A549 treated with Hydrocortisone at 1 μM for 4 hours (cell line): Measurements from ENCODE around the gene HOXA11. TPM values are rescaled to one million over a fixed set of nuclear protein-coding genes. Genes with fewer than 3 reads are reported as not detected.

Experiments
- total RNA-seq: library from RNA; stranded (reverse); fragments of 200-300 nt; extraction: Qiagen RNA extraction; gene quantifications from 5 replicates; pipeline ENCODE4 v1.2.3, GENCODE V29; 2022

The HOXA11 gene
- total RNA-seq: 0.58 to 0.68 TPM (median 0.63 TPM) in 5 replicates

GRCh38 chr7:27185013-27185853, at the start of gene HOXA11:
Gene HOXA11, minus strand, starts transcription at chr7:27185232. Its CDS starts 88 bp downstream, at chr7:27185144.

DNA sequence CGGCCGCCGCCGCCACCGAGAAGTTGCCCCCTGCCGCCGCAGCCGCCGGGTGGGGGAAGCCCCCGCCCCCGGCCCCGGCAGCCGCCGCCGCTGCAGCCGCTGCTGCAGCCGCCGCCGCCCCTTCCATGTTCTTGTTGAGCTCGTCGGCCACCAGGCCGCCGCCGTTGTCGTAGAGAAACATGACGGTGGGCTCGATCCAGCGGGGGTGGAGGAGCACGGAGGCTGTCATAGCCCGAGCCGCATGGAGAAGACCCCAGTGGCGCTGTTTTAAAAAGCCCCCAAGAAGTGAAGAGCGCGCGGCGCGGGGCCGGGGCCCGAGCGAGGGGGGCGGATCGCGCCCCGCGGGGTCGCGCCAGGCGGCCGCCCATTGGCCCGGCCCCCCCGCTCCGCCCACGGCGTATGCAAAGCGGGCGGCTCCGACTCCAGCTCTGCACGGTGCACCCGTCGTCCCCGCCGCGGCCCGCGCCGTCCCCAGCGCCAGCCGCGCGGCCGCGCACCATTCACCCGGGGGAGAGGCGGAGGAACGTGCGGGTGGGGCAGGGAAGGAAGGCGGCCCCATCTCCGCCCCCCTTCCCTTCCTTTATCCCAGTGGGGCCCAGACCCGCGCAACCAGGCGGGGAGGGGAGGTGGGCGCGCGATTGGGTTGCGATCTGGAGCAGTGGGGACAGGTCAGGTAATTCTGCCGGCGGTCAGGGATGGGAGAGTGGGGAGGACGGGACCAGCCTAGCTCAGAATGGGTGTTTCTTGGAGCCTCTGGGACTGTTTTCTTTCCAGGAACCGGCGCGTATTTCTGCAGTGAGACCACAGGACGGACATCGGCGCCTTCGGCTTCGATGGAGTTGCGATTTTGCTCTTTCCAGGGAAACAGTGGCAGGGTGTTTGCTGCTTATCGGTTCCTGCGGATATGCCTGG, 15.1 kb upstream of the HOXA11 start, which contains the start of gene HOXA13:
TSS of gene HOXA13 (minus strand) at position 243 of the 912 bp plus-strand sequence. CDS start at position 229, 14 bp downstream.

DNA sequence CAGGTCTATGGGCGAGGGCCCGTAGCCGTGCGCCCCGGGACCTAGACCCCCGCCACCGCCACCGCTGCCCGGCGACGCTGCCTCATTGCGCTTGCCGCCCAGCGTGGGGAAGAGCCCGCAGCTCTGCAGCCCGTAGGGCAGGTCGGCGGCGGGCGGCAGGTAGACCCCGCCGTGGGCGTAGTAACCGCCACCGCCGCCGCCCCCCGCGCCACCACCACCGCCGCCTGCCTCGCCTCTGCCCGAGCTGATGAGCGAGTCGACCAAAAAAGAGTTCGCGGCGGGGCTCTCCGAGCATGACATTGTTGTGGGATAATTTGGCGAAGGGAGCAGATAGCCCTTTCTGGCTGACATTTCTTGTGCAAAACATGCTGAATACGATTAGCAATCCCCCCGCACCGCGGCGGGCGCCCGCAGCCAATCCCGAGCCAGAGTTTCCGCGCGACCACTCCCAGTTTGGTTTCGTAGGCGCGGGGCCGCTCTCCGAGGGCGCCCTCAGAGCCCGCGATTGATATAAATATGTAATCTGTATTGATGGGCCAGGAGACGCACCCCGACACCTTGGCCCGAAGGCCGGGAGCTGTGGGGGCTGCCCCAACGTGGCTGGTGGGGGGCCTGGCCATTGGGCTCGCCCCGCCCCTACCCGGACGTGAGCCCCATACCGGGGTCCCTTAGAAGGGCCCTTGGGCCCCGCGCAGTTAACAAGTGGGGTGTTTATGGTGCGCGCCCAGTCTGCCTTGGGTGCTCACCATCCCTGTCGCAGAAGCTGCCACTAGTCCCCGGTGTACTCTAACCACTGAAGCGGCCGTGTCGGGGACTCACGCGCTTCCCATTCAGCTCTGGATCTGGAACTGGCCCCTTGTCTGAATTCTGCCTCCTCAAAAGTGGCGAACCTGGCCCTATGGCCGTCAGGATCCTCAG, 10.8 kb downstream of the HOXA11 start, which contains the start of gene HOXA10:
TSS of gene HOXA10 (minus strand) at position 365 of the 918 bp plus-strand sequence. CDS start at position 351, 14 bp downstream.

GRCh38 chr7:27165089-27165995, 19.7 kb downstream of the HOXA11 start, which contains the start of gene HOXA9:
Gene HOXA9, minus strand, starts transcription at chr7:27165537. Its CDS starts 80 bp downstream, at chr7:27165457.

DNA sequence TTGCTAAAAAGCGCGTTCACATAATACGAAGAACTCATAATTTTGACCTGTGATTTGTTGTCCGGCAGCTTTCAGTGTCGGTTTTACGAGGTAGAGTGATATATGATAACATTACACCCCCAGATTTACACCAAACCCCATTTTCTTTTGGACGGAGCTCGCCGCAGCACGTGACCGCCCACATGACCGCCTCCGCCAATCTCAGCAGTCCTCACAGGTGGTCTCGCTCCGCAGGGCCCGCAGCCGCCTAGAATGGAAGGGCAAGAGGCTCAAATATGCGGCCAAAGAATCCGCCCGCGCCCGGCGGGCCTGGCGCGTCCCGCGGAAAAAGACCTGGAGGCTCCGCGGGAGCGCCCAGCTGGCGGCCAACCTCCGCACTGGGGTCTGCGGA, 28.5 kb downstream of the HOXA11 start, which contains the start of gene HOXA7:
TSS of gene HOXA7 (minus strand) at position 168 of the 391 bp plus-strand sequence. CDS start at position 38, 130 bp downstream.

GRCh38 chr7:27151931-27152815, 32.9 kb downstream of the HOXA11 start, which contains the start of gene HOXA3:
Gene HOXA3, minus strand, starts transcription at chr7:27152583. Its CDS starts 41,943 bp downstream, at chr7:27110640.

GRCh38 chr7:27147199-27148030, 37.6 kb downstream of the HOXA11 start, which contains the start of gene HOXA6:
Gene HOXA6, minus strand, starts transcription at chr7:27147774. Its CDS starts 25 bp downstream, at chr7:27147749.

GRCh38 chr7:27143023-27143949, 41.7 kb downstream of the HOXA11 start, which contains the start of gene HOXA5:
Gene HOXA5, minus strand, starts transcription at chr7:27143681. Its CDS starts 74 bp downstream, at chr7:27143607.

Other genes with a start within 250 kb of the HOXA11 start
- 2.4 to 3.6 TPM (median 3.3 TPM) in 5 replicates for gene HOXA1, start 89.2 kb downstream of the HOXA11 start, total RNA-seq
- gene HOXA2, start 82.5 kb downstream of the HOXA11 start, total RNA-seq: 0.53 to 0.81 TPM (median 0.69 TPM) in 5 replicates
- gene HOXA4, start 54.5 kb downstream of the HOXA11 start, total RNA-seq: 1.4 to 2.3 TPM (median 1.7 TPM) in 5 replicates
- gene HOXA5, start 41.6 kb downstream of the HOXA11 start, total RNA-seq: 4.1 to 5.9 TPM (median 4.2 TPM) in 5 replicates
- 1.1 to 1.6 TPM (median 1.3 TPM) in 5 replicates for gene HOXA6, start 37.5 kb downstream of the HOXA11 start, total RNA-seq
- 3.7 to 6.1 TPM (median 5.6 TPM) in 5 replicates for gene HOXA3, start 32.6 kb downstream of the HOXA11 start, total RNA-seq
- gene HOXA7, start 28.6 kb downstream of the HOXA11 start, total RNA-seq: 4.2 to 5.2 TPM (median 4.8 TPM) in 5 replicates
- 0.32 to 0.67 TPM (median 0.54 TPM) in 5 replicates for gene HOXA9, start 19.7 kb downstream of the HOXA11 start, total RNA-seq
- 5.4 to 7.8 TPM (median 6.3 TPM) in 5 replicates for gene HOXA10, start 10.9 kb downstream of the HOXA11 start, total RNA-seq
- gene HOXA13, start 14.9 kb upstream of the HOXA11 start, total RNA-seq: 2.0 to 2.7 TPM (median 2.2 TPM) in 5 replicates
- gene EVX1, start 57.6 kb upstream of the HOXA11 start, total RNA-seq: 0.07 to 0.22 TPM (median 0.13 TPM) in 5 replicates